ENCODE measurements around the gene LENG9. TPM values are rescaled to one million over a fixed set of nuclear protein-coding genes. Genes with fewer than 3 reads are reported as not detected.

LENG9 gene
- total and polyA plus RNA-seq, 2 of the 13 experiments (the other 11 are each of a cell fraction or from before 2014, with no cell fraction given) = 0.75 to 2.9 TPM

DNA sequence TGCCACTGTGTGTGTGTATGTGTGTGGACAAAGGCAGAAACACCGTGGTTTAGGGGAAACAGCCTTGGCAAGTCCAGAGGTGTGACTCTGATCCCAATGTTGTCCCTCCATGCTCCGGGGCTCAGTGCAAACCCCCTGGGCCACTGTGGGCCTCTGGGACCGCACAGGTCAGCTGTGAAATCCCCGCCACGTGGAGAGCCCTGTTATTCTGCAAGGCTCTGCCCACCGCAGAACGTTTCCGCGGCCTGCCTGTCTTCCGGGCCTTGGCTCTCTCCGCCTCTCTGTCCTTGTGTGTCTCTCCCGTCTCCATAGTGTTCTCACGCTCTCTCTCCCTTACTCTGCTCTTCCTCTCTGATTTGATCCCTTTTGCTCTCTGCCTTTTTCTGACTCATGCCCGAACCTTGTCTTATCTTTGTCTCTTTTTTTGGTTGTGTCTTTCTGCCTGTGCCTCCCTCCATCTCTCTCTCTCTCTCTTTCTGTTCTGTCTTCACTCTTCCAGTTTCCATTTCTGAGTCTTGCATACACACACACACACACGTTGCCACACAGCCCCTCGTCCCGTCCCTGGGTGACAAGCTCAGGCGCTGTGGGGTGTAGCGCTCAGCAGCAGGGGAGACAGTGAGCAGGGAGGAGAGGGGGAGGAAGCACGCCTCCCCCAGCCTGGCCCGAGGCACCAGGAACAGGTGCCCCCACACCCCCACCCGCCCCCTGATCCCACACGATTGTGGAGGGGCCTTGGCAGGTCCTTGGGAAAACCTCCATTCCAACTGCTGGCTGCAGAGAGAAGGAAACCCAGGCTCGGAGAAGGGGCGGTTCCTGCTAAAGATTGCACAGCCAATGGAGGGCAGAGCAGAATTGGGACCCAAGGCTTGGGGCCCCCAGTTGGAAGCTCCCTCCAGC is 45.3 kb downstream of the LENG9 start (continued):
- TF ChIP-seq, protein P1, sequence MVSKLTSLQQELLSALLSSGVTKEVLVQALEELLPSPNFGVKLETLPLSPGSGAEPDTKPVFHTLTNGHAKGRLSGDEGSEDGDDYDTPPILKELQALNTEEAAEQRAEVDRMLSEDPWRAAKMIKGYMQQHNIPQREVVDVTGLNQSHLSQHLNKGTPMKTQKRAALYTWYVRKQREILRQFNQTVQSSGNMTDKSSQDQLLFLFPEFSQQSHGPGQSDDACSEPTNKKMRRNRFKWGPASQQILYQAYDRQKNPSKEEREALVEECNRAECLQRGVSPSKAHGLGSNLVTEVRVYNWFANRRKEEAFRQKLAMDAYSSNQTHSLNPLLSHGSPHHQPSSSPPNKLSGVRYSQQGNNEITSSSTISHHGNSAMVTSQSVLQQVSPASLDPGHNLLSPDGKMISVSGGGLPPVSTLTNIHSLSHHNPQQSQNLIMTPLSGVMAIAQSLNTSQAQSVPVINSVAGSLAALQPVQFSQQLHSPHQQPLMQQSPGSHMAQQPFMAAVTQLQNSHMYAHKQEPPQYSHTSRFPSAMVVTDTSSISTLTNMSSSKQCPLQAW (CRISPR knock-in tag; IDR thresholded peaks at IDR 0.05) = no peak
- TF ChIP-seq ZNF713 (CRISPR knock-in tag; IDR thresholded peaks at IDR 0.05) = no peak
- TF ChIP-seq ZNF256 (CRISPR knock-in tag; conservative IDR thresholded peaks at IDR 0.05) = no peak
- TF ChIP-seq NKX3-1 (CRISPR knock-in tag; IDR thresholded peaks at IDR 0.05) = no peak
- TF ChIP-seq ZNF782 (CRISPR knock-in tag; IDR thresholded peaks at IDR 0.05; ENCODE audit: borderline replicate concordance) = no peak
- TF ChIP-seq, protein P2, sequence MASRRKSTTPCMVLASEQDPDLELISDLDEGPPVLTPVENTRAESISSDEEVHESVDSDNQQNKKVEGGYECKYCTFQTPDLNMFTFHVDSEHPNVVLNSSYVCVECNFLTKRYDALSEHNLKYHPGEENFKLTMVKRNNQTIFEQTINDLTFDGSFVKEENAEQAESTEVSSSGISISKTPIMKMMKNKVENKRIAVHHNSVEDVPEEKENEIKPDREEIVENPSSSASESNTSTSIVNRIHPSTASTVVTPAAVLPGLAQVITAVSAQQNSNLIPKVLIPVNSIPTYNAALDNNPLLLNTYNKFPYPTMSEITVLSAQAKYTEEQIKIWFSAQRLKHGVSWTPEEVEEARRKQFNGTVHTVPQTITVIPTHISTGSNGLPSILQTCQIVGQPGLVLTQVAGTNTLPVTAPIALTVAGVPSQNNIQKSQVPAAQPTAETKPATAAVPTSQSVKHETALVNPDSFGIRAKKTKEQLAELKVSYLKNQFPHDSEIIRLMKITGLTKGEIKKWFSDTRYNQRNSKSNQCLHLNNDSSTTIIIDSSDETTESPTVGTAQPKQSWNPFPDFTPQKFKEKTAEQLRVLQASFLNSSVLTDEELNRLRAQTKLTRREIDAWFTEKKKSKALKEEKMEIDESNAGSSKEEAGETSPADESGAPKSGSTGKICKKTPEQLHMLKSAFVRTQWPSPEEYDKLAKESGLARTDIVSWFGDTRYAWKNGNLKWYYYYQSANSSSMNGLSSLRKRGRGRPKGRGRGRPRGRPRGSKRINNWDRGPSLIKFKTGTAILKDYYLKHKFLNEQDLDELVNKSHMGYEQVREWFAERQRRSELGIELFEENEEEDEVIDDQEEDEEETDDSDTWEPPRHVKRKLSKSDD (CRISPR knock-in tag; IDR thresholded peaks at IDR 0.05; ENCODE audit: low read depth) = no peak
- no peak for TF ChIP-seq SMAD9 (CRISPR knock-in tag; IDR thresholded peaks at IDR 0.05)
- TF ChIP-seq NCOA2 (CRISPR knock-in tag; IDR thresholded peaks at IDR 0.05) = no peak; the same call in 1 of the 2 replicates
- TF ChIP-seq ADNP (CRISPR knock-in tag; IDR thresholded peaks at IDR 0.05) = no peak
- TF ChIP-seq, protein P3, sequence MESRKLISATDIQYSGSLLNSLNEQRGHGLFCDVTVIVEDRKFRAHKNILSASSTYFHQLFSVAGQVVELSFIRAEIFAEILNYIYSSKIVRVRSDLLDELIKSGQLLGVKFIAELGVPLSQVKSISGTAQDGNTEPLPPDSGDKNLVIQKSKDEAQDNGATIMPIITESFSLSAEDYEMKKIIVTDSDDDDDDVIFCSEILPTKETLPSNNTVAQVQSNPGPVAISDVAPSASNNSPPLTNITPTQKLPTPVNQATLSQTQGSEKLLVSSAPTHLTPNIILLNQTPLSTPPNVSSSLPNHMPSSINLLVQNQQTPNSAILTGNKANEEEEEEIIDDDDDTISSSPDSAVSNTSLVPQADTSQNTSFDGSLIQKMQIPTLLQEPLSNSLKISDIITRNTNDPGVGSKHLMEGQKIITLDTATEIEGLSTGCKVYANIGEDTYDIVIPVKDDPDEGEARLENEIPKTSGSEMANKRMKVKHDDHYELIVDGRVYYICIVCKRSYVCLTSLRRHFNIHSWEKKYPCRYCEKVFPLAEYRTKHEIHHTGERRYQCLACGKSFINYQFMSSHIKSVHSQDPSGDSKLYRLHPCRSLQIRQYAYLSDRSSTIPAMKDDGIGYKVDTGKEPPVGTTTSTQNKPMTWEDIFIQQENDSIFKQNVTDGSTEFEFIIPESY (CRISPR knock-in tag; IDR thresholded peaks at IDR 0.05) = peak; percentile 86; the same call in 1 of the 2 replicates
- TF ChIP-seq, protein P4, sequence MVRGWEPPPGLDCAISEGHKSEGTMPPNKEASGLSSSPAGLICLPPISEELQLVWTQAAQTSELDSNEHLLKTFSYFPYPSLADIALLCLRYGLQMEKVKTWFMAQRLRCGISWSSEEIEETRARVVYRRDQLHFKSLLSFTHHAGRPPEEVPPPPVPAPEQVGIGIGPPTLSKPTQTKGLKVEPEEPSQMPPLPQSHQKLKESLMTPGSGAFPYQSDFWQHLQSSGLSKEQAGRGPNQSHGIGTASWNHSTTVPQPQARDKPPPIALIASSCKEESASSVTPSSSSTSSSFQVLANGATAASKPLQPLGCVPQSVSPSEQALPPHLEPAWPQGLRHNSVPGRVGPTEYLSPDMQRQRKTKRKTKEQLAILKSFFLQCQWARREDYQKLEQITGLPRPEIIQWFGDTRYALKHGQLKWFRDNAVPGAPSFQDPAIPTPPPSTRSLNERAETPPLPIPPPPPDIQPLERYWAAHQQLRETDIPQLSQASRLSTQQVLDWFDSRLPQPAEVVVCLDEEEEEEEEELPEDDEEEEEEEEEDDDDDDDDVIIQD (CRISPR knock-in tag; IDR thresholded peaks at IDR 0.05; ENCODE audit: low read depth) = no peak
- TF ChIP-seq, protein P5, sequence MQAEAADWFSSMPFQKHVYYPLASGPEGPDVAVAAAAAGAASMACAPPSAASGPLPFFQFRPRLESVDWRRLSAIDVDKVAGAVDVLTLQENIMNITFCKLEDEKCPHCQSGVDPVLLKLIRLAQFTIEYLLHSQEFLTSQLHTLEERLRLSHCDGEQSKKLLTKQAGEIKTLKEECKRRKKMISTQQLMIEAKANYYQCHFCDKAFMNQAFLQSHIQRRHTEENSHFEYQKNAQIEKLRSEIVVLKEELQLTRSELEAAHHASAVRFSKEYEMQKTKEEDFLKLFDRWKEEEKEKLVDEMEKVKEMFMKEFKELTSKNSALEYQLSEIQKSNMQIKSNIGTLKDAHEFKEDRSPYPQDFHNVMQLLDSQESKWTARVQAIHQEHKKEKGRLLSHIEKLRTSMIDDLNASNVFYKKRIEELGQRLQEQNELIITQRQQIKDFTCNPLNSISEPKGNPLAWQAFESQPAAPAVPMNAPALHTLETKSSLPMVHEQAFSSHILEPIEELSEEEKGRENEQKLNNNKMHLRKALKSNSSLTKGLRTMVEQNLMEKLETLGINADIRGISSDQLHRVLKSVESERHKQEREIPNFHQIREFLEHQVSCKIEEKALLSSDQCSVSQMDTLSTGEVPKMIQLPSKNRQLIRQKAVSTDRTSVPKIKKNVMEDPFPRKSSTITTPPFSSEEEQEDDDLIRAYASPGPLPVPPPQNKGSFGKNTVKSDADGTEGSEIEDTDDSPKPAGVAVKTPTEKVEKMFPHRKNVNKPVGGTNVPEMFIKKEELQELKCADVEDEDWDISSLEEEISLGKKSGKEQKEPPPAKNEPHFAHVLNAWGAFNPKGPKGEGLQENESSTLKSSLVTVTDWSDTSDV (CRISPR knock-in tag; IDR thresholded peaks at IDR 0.05) = no peak
- TF ChIP-seq XRCC5 (optimal IDR thresholded peaks at IDR 0.05; ENCODE audit: low read length) = peak; percentile 30
- TF ChIP-seq SRY (CRISPR knock-in tag; IDR thresholded peaks at IDR 0.05) = no peak
- no peak for TF ChIP-seq ZNF263 (CRISPR knock-in tag; IDR thresholded peaks at IDR 0.05)
- 0 out of 2 replicates have a peak, but pooled peaks have one; percentile 15 for TF ChIP-seq ZMYM3 (CRISPR knock-in tag; IDR thresholded peaks at IDR 0.05)
- TF ChIP-seq RARA (CRISPR knock-in tag; IDR thresholded peaks at IDR 0.05) = no peak
- TF ChIP-seq ZNF136 (CRISPR knock-in tag; IDR thresholded peaks at IDR 0.05; ENCODE audit: low read depth) = no peak
- no peak for TF ChIP-seq THYN1 (CRISPR knock-in tag; IDR thresholded peaks at IDR 0.05; ENCODE audit: borderline replicate concordance, low read depth)

Data from HepG2 (cell line).